ENCODE measurements around the gene UNC13C.

GRCh38 chr15:54462511-54462913 lies 484.3 kb downstream of the UNC13C start:
- TF ChIP-seq CTCF (IDR thresholded peaks at IDR 0.05) (no peak), POLR2AphosphoS5 (IDR thresholded peaks at IDR 0.05) (no peak), POLR2A (IDR thresholded peaks at IDR 0.05) (no peak), EP300 (IDR thresholded peaks at IDR 0.05) (no peak)
